ENCODE data around the gene DCUN1D4.

DNA sequence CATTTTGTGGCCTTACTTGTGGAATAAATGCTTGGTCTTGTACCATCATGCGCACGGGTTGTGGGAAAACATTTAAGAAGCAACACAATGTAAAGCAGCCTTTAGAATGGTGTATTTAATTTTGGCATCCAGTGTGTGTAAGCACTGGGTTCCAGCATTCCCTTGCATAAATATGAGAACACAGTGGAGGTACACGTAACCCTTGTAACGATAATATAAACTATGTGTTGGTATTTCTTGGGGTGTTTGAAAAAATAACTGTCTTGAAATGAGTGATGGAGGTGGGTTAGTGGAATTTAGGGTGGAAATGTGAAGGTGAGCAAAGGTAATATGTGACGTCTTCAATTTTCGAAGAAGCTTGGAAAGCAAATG is 2.1 kb downstream of the DCUN1D4 start:
- TF ChIP-seq, protein P1, sequence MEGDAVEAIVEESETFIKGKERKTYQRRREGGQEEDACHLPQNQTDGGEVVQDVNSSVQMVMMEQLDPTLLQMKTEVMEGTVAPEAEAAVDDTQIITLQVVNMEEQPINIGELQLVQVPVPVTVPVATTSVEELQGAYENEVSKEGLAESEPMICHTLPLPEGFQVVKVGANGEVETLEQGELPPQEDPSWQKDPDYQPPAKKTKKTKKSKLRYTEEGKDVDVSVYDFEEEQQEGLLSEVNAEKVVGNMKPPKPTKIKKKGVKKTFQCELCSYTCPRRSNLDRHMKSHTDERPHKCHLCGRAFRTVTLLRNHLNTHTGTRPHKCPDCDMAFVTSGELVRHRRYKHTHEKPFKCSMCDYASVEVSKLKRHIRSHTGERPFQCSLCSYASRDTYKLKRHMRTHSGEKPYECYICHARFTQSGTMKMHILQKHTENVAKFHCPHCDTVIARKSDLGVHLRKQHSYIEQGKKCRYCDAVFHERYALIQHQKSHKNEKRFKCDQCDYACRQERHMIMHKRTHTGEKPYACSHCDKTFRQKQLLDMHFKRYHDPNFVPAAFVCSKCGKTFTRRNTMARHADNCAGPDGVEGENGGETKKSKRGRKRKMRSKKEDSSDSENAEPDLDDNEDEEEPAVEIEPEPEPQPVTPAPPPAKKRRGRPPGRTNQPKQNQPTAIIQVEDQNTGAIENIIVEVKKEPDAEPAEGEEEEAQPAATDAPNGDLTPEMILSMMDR (IDR thresholded peaks at IDR 0.05; ENCODE audit: insufficient read depth, low read length), result no peak
- TF ChIP-seq POLR2AphosphoS5 (IDR thresholded peaks at IDR 0.05; ENCODE audit: low read depth), result no peak
- TF ChIP-seq SPI1 (IDR thresholded peaks at IDR 0.05; ENCODE audit: borderline replicate concordance, low read depth), result no peak
- TF ChIP-seq GABPA (IDR thresholded peaks at IDR 0.05; ENCODE audit: low read depth), result no peak
- TF ChIP-seq, protein P2, sequence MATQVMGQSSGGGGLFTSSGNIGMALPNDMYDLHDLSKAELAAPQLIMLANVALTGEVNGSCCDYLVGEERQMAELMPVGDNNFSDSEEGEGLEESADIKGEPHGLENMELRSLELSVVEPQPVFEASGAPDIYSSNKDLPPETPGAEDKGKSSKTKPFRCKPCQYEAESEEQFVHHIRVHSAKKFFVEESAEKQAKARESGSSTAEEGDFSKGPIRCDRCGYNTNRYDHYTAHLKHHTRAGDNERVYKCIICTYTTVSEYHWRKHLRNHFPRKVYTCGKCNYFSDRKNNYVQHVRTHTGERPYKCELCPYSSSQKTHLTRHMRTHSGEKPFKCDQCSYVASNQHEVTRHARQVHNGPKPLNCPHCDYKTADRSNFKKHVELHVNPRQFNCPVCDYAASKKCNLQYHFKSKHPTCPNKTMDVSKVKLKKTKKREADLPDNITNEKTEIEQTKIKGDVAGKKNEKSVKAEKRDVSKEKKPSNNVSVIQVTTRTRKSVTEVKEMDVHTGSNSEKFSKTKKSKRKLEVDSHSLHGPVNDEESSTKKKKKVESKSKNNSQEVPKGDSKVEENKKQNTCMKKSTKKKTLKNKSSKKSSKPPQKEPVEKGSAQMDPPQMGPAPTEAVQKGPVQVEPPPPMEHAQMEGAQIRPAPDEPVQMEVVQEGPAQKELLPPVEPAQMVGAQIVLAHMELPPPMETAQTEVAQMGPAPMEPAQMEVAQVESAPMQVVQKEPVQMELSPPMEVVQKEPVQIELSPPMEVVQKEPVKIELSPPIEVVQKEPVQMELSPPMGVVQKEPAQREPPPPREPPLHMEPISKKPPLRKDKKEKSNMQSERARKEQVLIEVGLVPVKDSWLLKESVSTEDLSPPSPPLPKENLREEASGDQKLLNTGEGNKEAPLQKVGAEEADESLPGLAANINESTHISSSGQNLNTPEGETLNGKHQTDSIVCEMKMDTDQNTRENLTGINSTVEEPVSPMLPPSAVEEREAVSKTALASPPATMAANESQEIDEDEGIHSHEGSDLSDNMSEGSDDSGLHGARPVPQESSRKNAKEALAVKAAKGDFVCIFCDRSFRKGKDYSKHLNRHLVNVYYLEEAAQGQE (IDR thresholded peaks at IDR 0.05; ENCODE audit: insufficient replicate concordance, low read depth), result no peak
